GM19099 (cell line): Measurements from ENCODE around the gene FAM163B.

Source experiments
- POLR2A ChIP-seq: IDR thresholded peaks from 3 replicates; pipeline ENCODE4 v1.6.1; 2011; ENCODE audit warnings: low read depth; ENCODE audit not compliant: insufficient read length; ENCODE audit errors: extremely low read depth

FAM163B gene

DNA sequence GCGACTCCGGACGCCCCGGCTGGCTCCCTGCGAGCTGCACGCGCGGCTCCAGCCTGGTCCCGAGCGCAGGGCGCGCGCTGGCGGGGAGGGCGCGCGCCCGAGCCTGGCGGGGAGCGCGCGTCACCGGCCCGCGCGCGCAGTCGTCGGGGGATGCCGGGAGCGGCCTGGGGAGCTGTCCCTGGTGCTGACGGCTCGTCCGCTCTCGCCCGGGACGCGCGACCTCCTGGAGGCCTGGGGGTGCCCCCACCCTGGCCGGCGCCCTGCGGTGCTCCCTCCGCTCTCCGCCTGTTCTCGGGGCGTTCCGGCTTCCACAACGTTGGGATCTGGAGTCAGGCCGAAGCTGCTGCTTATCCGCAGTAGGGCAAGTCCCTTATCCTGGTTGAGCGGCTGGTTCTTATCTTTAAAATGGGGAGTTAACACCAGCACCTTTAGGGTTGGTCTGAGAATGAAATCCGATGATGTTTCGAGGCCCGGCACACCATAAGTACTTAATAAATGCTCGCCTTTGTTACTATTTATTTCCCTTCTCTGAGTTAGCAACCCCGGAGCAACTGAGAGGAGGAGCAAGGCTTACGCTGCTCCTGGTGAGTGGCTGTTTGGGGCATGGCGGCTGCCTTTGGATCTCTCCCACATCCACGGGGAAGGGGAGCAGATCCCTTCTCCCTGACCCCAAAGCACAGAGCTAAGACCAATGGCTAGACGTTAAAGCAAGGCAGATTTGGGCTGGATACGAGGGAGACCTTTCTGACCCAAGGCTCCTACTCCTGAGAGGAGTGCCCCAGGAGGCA lies at the start of gene FAM163B:
FAM163B (minus strand) TSS at position 79 of the 788 bp plus-strand sequence. CDS start 29,166 bp downstream, outside the sequence.
- no peak for TF ChIP-seq POLR2A

DNA sequence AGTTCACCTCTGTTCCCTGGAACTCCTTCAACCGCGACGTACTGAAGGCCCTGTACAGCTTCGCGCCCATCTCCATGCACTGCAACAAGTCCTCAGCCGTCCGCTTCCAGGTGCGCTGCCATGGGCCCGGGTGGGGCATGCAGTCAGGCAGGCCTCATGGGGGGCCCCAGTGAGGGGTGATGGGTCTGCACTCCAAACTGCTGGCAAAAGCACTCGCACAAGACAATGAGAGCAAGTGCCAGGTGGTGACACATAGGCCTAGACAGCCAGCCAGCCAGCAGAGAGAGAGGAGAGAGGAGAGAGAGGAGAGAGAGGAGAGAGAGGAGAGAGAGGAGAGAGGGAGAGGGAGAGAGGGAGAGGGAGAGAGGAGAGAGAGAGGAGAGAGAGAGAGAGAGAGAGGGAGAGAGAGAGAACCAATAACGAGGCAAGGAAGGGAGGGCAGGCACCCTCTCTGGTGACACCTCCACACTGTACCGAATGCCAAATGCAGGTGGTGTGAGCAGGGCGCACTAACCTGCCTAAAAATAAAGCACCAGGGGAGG lies 48.0 kb upstream of the FAM163B start:
- no peak for TF ChIP-seq POLR2A

DNA sequence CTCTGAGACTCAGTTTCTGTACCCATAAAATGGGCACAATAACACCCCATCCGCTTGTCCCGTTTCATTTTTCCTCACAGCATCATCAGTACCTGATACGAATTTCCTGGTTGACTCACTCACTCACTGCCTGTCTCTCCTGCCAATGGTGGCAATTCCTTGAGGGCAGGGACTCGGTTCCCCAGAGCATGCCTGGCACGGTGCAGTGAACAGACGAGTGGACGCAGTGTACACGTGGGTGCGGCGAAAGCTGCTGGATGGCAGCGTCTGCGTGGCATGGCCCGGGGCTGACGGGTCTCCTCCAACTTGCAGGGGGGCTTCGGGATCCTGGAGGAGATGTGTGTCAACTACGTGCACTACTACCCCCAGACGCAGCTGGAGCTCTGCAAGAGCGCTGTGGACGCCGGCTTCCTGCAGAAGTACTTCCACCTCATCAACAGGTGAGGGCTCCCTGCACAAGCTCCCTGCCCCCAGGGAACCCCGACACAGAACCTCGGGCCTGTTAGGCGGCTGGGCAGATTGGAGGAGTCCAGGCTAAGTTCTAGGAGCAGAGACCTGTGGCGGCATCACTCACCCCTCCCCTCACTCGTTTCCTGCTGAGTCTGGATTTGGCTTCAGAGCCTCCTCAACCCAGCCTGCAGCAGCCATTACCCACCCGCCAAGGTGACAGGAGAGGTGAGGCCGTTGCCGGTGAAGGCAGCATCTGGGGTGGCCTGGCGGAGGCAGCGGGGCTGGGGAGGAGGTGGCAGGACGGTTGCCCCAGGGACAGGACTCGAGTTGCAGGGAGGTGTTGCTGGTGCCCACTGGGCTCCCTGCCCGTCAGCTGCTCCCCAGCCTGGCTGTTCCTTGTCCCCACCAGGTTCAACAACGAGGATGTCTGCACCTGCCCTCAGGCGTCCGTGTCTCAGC lies 47.3 kb upstream of the FAM163B start:
- no peak for TF ChIP-seq POLR2A

DNA sequence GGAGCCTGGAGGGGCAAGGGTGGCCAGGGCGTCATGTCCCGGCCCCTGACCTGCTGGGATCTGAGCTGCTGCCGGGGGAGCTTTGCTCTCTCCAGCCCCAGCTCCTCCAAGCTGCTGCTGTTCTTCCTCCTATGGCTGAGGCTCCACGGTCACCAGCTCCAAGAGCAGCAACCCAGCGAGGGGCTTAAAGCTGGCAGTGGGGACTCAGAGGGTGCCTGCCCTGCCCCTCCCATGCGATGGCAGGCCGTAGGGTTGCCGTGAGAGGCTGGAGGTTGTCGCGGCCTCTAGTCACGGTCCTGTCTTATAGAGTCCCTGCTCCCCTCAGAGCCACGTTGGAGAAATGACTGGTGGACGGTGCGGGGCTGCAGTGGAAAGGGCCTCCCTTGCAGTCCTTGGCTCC lies 46.5 kb upstream of the FAM163B start:
- TF ChIP-seq POLR2A: no peak

DNA sequence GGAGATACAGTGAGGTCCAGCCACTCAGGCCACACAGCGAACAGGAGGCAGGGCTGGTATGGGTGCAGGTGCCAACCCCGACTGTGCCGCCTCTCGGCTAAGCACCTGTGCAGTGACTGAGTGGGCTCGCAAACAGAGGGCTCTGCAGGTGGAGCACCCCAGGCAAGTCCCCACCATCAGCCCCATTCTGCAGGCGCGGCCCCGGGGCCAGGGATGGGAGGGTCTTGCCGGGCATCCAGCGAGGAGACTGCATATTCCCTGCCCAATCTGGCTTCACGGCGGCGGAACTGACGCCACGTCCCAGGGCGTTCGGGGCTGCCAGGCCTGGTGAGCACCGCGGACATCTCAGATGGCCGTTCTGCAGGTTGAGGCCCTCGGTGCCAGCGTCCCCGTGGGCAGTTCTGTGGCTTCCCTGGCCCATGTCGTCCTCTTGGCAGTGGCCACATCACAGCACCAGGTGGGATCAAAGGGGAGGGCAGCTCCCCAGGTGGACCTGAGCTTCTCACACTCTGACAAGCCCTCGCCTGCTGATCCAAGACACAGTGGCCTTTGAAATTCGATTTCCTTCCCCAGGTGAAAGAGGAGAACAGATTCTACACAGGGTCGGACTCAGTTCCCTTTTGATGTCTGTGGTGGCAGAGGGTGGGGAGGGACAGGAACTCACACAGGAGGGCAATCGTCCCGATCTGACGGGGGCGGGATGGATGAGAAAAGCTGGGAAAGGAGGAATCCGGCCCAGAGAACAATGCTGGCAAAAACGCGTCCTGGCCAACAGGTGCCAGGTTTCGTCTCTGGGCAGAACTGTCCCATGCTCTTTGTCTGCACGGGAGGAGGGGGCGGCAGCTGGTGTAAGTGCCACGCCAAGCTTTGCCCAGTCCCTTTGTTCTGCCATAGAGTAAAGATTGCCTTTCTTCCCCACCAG lies 45.8 kb upstream of the FAM163B start:
- no peak for TF ChIP-seq POLR2A

DNA sequence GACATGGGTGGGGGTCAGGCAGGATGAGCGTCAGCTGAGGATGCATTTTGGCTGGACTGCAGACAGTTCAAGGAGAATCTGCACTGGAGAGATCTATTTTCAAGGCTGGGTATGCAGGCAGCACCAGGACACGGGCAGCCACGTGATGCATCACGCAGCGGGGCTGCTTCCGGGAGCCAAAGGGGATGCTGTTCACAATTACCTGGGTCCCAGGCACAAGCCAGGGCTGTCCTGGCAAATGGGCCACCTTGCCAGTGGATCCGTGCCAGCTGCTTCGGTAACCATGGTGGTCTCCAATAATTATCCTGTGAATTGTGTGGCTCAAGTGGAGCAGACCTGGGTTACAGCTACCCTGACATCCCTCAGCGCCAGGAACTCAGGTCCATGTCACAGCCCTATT lies 44.4 kb upstream of the FAM163B start:
- TF ChIP-seq POLR2A: no peak

DNA sequence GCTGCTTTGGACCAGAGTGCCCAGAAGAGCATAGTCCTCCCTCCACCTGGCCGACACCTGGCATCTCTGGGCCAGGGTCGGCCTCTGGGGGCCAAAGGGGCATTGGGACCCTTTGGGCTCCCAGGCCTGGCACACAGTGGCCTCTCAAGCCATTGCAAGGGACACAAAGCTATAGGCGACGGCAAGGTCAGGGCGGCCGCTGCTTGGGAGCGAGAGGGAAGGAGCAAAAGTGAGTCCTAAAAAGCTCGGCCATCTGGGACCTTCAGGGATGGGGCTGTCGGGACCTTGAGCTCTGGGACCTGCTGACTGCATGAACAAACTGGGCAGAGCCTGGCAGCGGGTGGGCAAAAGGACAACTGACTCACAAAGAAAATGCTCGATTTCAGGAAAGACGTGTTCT lies 40.8 kb upstream of the FAM163B start:
- no peak for TF ChIP-seq POLR2A

DNA sequence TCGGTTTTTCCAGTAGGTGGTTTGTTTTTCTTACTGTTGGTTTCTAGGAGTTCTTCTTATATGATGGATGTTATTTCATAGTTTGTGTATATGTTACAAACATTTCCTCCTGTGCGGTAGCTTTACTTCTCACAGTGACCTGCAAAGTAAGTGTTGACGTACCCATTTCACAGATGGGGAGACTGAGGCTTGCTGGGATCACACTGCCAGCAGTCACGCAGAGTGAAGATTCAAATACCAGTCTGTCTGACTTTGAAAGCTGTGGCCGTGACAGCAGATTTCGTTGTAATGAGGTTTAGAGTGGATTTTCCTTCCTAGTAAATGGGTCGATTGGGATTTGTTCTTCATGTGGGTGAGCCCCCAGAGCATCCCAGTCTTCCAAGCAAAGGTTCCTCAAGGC lies 40.0 kb upstream of the FAM163B start:
- no peak for TF ChIP-seq POLR2A

DNA sequence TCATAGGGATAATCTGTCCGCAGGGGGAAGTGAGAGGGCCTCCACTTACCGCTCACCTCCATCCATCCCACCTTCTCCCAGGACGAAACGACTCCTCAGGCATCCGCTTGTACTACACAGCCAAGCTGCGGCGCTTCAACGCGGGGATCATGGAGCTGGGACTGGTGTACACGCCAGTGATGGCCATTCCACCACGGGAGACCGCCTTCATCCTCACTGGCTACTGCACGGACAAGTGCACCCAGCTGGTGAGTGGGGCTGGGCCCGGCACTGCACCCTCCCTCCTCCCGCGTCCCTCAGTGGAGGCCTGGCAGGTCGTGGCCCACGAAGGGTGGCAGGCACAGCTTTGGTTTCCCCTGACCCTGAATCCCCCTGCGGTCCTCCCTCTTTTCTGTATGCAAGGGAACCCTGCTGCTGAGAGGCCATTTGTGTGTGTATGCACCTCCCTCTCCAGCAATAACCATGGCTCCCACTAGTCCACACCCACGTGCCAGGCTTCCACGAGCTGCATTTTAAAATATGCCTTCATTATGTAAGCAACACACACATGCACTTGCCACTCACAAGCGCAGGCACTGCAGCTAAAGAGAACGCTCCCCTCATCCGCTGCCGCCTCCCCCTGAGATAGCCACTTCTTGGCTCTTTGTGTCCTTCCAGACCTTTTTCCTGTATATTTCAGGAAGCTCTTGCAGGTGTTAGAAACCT lies 38.7 kb upstream of the FAM163B start:
- no peak for TF ChIP-seq POLR2A

DNA sequence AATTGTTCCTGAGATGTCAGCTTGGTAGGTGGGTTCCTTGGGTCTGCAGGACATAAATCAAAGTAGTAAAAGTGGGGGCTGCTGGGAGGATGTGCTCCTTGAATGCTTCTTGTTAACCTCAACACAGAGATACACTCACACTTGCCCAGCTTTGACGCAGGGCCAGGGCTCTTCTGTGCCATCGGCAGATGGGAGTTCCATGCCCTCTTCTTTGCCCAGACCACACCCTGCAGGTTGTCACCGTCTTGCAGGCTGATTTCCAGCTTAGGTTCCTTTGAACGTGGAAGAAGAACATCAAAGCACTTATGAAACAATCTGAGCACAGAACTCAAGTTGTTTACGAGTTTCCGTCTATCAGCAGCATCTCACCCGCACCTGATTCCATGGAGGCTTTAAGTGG lies 38.0 kb upstream of the FAM163B start:
- TF ChIP-seq POLR2A: no peak

DNA sequence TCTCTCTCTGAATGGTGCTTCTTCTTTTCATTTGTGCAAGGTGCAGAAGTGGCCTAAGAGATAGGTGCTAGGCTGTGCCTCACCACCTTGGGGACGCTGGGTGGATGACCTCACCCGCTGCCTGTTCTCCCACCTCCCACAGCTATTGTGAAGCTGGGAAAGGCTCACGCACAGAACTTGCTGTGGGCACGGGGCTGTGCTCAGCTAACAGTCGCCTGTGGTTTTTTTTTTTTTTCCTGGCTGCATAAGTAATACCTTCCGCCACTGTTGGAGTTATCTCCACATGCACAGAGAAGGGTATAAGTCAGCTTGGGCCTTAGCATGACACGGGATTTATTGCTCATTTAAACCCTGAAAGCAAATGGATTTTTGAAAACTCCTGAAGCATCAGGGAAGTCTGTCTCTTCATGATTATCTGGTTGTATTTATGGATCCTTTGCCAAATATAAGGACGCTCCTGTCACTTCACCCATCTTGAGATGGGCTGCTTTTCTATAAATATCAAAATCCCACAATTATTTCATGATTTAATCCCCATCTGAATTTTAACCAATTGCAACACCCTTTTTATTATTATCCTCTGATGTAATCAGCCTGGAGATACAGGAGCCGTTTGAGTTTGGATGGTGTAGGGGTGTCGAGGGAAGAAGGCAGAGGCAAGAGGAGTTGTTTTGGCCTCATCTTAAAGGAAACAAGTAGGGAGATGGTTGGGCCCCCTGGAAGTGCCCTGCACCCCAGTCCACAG lies 36.0 kb upstream of the FAM163B start:
- no peak for TF ChIP-seq POLR2A

DNA sequence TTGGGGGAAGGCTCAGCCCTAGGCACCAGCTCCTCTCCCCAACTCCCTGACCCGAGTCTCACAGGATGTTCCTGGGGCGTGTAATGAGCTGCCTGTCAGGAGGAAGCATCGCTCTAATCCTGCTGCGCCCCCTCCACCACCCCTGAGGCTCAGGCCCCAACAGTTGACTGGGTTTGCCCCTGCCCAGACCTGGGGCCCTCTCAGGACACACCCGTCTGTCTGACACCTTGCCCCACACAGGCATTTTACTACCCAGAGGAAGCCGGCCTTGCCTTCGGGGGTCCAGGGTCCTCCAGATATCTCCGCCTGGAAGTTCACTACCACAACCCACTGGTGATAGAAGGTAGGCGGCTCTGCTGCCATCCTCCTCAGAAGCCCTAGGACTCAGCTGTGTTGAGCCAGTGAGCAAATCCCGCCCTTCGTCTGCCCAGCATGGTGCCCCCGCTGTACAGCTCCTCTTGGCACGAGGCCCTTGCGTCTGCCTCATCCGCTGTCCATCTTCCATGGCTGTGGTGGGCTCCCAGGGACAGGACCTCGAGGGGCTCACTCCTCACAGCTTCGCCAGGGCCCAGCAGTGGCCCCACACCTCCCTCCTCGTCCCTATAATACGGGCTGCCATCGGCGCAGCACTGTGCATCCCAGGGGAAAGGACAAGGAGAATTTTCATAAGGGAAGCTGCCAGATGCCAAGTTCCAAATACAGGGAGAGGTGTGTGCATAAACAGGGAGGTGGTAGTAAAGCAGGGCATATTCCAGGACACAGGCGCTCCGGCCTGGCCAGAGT lies 35.0 kb upstream of the FAM163B start:
- no peak for TF ChIP-seq POLR2A

DNA sequence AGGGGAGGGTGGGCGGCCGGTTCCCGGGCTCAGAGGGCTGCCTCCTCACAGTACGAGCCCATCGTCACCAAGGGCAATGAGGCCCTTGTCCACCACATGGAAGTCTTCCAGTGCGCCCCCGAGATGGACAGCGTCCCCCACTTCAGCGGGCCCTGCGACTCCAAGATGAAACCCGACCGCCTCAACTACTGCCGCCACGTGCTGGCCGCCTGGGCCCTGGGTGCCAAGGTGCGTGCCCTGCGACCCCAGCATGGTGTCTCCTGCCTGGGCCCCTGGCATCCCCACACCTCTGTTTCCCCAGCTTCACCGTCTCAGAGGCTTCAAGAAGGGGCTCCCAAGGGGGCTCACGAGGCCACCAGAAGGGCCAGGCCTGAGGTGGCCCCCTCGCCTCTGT lies 34.2 kb upstream of the FAM163B start:
- TF ChIP-seq POLR2A: no peak
